Mammary epithelial cell (primary cell): Measurements from ENCODE around the gene TTLL11.

ENCODE experiments used
- CTCF ChIP-seq, 2 donors: IDR thresholded peaks in 1 of 2; conservative IDR thresholded peaks in 1 of 2; 2 replicates each; pipeline ENCODE4 v1.5.1; 2011 to 2012; ENCODE audit warnings: inconsistent platforms in 2 of 2, low read length in 2 of 2, mild to moderate bottlenecking in 2 of 2, control low read depth in 1 of 2, low read depth in 1 of 2; ENCODE audit not compliant: insufficient read depth in 1 of 2; ENCODE audit errors: extremely low read depth in 1 of 2
- EZH2 ChIP-seq: IDR thresholded peaks from 2 replicates; pipeline ENCODE4 v1.6.1; 2012; ENCODE audit warnings: low read length, inconsistent platforms, borderline replicate concordance

GRCh38 chr9:121987314-121987713 is 105.8 kb downstream of the TTLL11 start:
- TF ChIP-seq CTCF (conservative IDR thresholded peaks at IDR 0.05 in 1 of 2, IDR thresholded peaks at IDR 0.05 in 1 of 2; ENCODE audit: extremely low read depth in 1 of 2, insufficient read depth in 1 of 2, low read depth in 1 of 2, low read length in 2 of 2) (no peak), EZH2 (no peak)
